ENCODE measurements around the gene CACTIN.

The CACTIN gene

DNA sequence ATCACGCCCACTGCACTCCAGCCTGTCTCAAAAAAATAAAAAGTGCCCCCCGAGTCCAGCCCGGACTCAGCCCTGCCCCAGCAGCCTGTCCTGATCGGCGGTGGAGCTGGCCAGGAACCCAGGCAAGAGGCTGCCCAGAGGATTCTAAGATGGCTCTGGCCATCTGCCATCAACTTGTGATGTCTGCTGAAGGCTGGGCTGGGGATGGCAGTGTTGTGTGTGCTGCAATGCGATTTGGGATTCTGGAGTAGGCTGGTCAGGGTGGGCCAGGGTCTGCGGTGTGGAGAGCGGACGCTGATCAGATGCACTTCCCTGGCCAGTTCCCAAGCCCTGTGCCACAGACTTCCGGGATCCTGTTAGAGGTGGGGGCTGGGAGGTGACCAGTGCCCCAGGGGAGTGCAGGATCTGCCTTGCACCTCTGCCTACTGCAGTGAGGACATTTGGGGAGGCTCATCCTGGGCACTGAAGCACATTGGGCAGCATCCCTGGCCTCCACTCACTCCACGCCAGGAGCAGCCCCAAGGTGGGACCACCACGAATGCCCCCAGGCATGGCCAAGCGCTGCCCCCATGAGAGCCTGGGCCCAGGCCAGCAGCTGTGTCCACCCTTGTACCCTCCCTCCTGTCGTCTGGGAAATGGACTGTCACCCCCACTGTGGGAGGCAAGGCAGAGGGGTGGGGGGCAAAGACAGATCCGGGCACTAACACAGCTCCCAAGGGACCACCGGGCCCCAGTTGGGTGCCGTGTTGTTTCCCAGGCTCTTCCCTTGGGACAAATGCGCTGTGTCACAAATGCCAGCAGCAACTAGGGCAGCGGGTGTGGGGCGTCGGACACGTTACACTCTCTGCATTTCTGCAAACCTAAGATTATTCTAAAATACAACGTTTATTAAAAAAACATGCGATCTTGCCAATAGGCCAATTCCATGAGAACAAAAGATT, 16.5 kb downstream of the CACTIN start:
- no peak for DNase-seq (ENCODE audit: low spot score)

GRCh38 chr19:3608750-3609322, 17.8 kb downstream of the CACTIN start:
- no peak for DNase-seq (ENCODE audit: low spot score)

- no peak for DNase-seq (ENCODE audit: low spot score)
Observed at GRCh38 chr19:3608079-3608641, 18.4 kb downstream of the CACTIN start.

DNA sequence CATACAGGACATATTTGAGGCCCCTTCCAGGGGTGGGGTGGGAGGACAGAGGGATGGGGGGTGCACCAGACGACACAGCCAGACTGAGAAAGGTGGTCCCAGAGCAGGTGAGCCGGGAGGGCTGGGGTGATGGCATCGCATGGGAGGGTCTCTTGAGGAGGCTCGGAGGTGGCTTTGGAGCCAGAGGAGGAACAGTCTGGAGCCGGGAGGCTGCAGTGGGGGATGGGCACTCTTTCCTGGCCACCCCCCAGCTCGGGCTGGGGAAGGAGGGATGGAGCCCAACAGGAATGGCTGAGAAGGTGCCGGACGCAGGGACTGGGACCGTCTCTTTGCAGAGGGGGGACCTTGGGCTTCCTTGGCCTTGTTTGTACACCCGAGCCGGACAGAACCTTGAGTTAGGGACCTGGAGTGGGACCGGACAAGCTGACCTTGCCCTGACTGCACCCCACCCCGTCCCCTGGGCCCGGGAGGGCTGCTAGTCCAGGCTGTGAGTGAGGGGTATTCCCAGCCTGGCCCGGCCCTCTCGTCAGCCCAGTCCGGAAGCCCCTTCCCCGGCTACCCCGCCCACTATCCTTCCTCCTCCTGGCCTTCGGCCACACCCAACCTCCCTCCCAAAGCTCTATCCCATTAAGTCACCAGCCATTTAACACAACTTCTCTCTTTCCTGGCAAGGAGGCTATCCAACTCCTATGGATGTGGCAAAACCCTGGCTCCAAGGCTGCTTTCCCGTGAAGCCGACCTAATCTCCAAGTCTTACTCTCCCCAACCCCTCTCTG, 19.1 kb downstream of the CACTIN start:
- no peak for DNase-seq (ENCODE audit: low spot score)

- DNase-seq (ENCODE audit: low spot score) = peak; percentile 72
Observed at GRCh38 chr19:3606690-3607289, 19.8 kb downstream of the CACTIN start, which contains the start of gene TBXA2R. TBXA2R (minus strand) TSS chr19:3606875; CDS start chr19:3600634, 6,241 bp downstream.

DNA sequence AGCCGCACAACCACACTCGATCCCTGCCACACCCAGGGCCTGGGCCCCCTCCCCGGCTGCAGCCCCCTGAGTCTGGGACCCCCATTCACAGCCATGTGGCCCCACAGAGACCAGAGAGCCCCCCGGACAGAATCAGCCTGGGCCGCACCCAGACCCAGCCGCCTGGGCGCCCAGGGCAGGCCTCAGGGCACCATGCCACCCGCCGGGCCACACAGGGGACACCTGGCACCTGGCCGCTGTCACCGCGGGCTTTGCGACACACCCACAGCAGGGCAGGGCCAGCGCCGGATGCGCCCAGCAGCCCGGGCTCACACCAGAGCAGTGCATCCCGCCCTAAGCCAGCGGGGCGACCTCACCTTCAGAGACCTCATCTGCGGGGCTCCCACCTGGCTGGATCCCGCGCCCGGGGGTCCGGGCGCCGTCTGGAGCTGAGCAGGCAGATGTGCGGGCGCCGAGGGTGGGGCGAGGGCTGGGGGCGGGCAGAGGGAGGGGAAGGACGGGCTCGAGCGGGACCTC, 20.4 kb downstream of the CACTIN start:
- DNase-seq (ENCODE audit: low spot score) = no peak

DNA sequence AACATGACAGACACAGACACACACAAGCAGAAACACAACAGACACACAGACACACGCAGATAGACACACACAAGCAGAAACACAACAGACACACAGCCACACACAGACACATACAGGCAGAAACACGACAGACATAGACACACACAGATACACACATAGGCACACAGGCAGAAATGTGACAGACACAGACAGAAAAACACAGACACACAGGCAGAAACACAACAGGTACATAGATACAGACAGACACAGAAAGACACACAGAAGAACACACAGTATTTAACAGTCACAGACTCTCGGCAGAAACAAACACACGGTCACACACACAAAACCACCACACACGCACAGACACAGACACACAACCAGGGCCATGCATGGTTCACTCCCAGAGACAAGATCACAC, 20.8 kb downstream of the CACTIN start:
- no peak for DNase-seq (ENCODE audit: low spot score)

GRCh38 chr19:3605361-3605760, 21.2 kb downstream of the CACTIN start:
- DNase-seq (ENCODE audit: low spot score) = no peak

- no peak for DNase-seq (ENCODE audit: low spot score)
Observed at GRCh38 chr19:3604987-3605343, 21.6 kb downstream of the CACTIN start.

DNA sequence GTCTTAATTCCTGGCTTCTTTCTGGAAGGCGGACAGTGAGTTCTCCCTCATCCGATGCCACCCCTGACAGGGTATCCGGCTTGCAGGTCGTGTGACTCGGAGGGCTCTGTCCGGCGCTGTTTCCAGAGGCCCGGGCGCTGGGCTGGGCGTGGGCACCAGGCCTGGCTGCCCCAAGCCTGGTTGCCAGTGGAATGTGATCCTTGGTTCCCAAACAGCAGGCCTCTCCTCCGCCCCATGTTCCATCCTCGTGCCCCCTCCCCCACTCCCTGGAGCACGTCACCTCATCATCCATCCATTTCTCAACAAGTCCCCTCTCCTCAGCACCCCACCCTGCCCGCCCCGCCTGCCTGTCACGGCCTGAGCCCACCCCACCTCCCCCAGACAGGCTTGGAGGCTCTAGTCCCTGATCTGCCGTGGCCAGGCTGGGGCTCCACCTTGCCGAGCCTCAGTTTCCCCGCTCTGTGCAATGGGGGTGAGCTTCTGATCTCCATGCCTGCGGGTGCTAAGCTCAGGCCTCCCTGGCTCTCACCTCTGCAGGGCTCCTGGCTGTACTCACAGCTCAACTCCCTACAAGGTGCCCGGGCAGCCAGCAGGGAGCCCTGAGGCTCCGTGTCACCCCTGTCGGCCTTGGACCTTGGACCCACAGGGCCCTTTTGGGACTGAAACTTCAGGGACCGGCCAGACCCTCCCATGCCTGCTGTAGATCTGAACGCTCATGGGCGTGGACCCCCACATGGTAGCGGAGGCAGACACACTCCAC, 22.2 kb downstream of the CACTIN start:
- no peak for DNase-seq (ENCODE audit: low spot score)

GRCh38 chr19:3603121-3603811, 23.3 kb downstream of the CACTIN start:
- DNase-seq (ENCODE audit: low spot score) = no peak

GRCh38 chr19:3601021-3601420, 25.6 kb downstream of the CACTIN start:
- no peak for DNase-seq (ENCODE audit: low spot score)

DNA sequence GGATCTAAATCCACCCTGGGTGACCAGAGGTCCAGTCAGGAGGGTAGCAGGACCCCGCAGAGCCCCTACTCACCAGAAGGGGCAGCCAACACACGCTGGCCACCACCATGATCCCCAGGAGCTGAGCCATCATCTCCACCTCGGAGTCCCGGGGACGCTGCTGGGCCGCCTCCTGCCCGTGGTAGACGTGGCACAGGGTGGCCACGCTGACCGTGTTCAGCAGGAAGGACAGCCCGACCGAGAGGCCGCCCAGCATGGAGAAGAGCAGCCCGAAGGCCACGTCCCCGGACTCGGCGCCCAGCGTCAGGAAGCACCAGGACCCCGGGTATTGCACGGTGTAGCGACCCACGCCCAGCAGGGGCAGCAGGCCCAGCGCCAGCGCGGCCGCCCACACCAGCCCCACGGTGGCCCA, 26.8 kb downstream of the CACTIN start:
- no peak for DNase-seq (ENCODE audit: low spot score)

GRCh38 chr19:3595521-3596061, 31.0 kb downstream of the CACTIN start:
- no peak for DNase-seq (ENCODE audit: low spot score)

DNA sequence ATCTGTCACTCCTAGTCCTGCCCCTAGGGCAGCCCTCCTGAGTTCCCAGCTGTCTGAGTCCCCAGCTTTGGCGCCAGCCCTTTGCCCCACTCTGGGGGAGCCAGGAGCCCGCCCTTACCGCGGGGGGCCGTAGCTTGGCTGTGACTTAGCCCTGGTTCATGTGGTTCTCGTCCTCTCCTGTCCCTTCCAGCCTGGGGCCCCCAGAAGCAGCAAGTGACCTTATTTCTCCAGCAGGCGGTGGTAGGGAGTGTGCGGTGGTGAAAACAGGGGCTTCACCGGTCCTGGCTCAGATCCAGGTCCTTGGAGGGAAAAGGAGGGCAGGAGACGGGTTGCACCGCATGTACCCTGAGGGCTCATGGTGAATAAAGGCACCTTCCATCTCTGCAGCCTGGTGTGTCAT, 33.4 kb downstream of the CACTIN start:
- no peak for DNase-seq (ENCODE audit: low spot score)

DNA sequence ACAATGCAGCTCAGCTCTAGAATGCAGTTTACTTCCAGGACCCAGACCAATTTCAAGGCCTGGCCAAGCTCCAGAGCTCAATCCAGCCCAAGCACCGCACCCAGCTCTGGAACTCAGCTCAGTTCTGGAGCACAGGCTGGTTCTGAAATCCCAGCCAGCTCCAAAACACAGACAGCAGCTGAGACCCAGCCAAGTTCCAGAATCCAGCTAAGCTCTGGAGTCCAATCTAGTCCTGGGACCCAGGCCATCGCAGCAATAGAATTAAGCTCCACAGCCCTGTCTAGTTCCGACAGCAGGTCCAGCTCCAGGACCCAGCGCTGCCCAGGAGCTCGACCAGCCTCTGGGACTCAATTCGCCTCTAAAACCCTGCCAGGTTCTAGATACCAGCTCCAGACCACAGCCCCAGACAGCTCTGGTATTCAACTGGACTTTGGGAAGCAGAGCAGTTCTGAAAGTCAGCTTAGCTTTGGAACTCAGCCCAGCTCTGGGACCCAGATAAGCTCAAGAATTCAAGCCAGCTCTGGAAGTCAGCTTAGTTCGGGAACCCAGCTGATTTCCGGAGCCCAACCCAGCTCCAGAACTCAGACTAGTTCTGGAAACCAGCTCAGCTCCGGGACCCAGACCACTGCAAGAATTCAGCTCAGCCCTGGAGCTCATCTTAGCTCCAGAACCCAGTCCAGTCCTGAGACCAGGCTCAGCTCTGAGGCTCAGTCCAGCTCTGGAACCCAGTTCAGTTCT, 34.5 kb downstream of the CACTIN start:
- no peak for DNase-seq (ENCODE audit: low spot score)

GRCh38 chr19:3590991-3591659, 35.5 kb downstream of the CACTIN start:
- DNase-seq (ENCODE audit: low spot score) = no peak

GRCh38 chr19:3589949-3590348, 36.6 kb downstream of the CACTIN start:
- DNase-seq (ENCODE audit: low spot score) = no peak

- DNase-seq (ENCODE audit: low spot score) = no peak
Observed at GRCh38 chr19:3589439-3589838, 37.2 kb downstream of the CACTIN start.
